DOHH2 (cell line): Measurements from ENCODE around the gene KCNA3.

ENCODE experiments used
- EZH2phosphoT487 ChIP-seq: fragments of 200-600 bp; sonication (generic); IDR thresholded peaks from 2 replicates; pipeline ENCODE4 v1.6.1; 2017; ENCODE audit warnings: borderline replicate concordance, mild to moderate bottlenecking, antibody characterized with exemption, low read length, moderate library complexity, mixed read lengths
- TF ChIP-seq, protein P1 (sequence below): fragments of 200-600 bp; sonication (generic); IDR thresholded peaks from one replicate; pipeline ENCODE4 v1.5.1; 2014; ENCODE audit warnings: antibody characterized with exemption, mild to moderate bottlenecking, low read depth, low read length; ENCODE audit not compliant: poor library complexity, severe bottlenecking

DNA sequence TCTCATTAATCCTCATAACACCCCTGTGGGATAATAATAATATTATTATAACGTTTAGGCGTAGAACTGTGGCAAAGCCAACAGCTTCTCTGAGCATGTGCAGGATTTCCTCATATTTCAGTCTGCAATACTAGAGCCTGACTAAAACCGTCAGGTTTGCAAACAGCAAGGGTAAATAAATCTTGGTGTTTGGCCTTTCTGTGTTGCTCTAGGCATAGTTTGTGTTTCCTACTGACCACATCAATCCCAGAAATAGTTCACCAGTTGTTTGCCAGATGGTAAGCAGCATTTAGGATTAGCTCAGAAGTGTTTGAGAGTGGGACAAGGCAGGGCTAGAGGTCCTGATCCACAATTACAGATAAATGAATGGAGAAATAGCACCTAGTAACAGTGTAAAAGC, 2.8 kb upstream of the KCNA3 start:
- TF ChIP-seq, protein P1, sequence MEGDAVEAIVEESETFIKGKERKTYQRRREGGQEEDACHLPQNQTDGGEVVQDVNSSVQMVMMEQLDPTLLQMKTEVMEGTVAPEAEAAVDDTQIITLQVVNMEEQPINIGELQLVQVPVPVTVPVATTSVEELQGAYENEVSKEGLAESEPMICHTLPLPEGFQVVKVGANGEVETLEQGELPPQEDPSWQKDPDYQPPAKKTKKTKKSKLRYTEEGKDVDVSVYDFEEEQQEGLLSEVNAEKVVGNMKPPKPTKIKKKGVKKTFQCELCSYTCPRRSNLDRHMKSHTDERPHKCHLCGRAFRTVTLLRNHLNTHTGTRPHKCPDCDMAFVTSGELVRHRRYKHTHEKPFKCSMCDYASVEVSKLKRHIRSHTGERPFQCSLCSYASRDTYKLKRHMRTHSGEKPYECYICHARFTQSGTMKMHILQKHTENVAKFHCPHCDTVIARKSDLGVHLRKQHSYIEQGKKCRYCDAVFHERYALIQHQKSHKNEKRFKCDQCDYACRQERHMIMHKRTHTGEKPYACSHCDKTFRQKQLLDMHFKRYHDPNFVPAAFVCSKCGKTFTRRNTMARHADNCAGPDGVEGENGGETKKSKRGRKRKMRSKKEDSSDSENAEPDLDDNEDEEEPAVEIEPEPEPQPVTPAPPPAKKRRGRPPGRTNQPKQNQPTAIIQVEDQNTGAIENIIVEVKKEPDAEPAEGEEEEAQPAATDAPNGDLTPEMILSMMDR = no peak
- no peak for TF ChIP-seq EZH2phosphoT487
